GM12872 (cell line): Measurements from ENCODE around the gene MAPK8IP2.

Source experiments
- TF ChIP-seq, protein P1 (sequence below): IDR thresholded peaks from 3 replicates; pipeline ENCODE4 v1.5.1; 2011; ENCODE audit warnings: low read depth, mild to moderate bottlenecking, low read length, moderate library complexity; ENCODE audit not compliant: insufficient read depth

MAPK8IP2 gene

DNA sequence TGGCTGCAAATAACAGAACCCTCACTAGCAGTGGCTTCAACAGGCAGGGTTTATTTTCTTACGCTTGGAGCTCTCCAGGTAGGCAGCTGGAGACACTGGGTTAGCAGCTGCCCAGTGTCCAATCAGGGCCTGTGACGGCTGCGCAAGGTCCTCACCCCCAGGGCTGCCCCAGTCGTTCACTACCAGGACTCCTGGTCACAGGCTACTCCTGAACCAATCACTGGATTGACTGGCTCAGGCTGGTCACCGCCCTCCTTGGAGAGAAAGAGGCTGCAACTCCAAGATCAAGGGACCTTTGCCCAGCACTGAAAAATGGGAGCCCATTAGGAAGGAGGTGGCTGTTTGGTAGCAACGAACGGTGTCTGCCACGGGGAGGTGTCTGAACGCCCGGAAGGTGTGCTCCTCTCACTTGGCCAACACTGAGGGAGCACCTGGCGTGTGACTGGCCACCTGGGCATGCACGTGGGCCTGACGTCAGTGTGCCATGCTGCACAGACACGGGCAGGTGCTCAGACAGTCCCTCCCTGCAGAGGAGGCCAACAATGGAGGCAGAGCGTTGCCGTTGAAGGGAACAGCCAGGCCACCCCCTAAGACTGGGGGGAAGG, 22.2 kb downstream of the MAPK8IP2 start:
- TF ChIP-seq, protein P1, sequence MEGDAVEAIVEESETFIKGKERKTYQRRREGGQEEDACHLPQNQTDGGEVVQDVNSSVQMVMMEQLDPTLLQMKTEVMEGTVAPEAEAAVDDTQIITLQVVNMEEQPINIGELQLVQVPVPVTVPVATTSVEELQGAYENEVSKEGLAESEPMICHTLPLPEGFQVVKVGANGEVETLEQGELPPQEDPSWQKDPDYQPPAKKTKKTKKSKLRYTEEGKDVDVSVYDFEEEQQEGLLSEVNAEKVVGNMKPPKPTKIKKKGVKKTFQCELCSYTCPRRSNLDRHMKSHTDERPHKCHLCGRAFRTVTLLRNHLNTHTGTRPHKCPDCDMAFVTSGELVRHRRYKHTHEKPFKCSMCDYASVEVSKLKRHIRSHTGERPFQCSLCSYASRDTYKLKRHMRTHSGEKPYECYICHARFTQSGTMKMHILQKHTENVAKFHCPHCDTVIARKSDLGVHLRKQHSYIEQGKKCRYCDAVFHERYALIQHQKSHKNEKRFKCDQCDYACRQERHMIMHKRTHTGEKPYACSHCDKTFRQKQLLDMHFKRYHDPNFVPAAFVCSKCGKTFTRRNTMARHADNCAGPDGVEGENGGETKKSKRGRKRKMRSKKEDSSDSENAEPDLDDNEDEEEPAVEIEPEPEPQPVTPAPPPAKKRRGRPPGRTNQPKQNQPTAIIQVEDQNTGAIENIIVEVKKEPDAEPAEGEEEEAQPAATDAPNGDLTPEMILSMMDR, result no peak

DNA sequence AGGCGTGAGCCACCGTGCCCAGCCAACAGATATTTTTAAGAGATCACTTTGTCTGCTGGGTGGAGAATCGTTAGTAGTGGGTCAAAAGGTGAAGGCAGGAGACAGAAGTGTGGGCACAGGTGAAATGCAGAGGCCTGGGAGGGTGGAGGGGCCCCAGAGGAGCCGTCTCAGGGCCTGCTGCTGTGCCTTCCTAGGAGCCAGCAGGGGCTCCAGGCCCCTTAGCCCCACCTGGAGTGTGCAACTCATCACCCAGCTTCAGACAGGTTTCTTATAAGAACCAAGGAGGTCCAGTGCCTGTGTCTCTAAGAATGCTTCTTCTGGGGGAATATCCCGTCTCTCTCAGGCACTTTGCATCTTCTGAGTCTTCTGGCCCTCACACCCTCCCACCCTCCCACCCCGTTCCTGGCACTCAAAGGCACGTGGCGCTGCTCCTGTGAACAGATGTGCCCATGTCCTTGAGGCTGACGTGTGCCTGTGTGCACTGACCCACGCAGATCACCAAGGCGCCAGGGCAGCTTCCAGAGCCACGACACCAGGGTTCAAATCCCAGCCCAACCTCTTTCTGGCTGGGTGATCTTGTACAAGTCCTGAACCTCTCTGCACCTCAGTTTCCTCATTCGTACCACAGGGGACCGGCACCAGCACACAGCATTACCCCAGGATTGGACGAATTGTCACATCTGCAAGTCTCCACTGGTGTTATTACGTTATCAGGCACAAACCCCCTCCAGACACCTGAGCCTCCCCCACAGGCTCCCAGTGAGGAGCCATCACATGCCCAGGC, 23.9 kb downstream of the MAPK8IP2 start:
- TF ChIP-seq, protein P1, result no peak

DNA sequence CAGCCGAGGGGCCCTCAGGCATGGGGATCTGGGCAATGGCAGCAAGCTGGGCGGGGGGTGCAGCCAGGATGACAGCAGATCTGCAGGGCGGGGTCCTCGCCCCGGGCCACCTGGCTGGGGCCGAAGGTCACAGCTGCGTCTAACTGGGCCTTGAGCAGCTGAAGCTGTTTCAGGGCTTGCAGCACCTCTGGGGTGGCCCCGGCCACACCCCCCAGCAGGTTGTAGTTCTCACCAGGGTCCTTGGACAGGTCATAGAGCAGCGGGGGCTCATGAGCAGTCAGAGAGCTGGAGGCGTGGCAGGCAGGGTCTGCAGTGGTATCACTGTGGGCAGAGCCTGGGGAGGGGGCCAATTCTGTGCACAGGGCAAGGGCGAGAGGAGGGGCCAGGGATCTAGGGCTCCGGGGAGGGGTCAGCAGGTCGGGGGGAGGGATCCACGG, 24.6 kb downstream of the MAPK8IP2 start:
- TF ChIP-seq, protein P1, result no peak

DNA sequence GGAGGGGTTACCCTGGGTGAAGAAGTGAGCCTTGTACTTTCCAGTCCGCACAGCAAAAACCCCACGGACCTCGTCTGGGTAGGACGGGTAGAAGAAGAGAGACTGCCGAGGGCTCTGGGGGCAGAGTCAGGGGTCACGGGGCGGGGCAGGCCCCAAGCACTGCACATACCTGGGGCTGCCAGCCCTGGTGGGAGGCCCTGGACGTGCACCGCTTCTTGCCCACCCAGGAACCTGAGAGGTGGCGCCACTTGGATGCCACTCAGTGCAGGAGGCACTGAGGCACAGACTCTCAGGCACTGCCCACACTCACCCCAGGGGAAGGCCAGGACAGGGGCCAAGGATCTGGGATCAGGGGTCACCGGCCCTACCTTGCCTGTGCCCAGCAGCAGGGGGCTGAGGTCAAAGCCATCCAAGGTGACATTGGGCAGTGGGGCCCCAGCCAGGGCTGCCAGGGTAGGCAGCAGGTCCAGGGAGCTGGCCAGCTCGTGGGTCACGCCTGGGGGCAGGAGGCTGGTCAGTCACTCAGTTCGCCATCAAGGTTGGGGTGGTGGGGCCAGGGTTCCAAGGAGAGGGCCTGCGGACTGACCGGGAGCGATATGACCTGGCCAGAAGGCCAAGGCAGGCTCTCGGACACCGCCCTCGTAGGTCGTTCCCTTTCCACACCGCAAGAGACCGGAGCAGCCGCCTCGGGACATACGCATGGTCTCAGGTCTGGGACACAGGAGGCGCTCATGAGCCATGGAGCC, 25.1 kb downstream of the MAPK8IP2 start:
- TF ChIP-seq, protein P1, result 0 out of 3 replicates have a peak, but pooled peaks have one; percentile 4

DNA sequence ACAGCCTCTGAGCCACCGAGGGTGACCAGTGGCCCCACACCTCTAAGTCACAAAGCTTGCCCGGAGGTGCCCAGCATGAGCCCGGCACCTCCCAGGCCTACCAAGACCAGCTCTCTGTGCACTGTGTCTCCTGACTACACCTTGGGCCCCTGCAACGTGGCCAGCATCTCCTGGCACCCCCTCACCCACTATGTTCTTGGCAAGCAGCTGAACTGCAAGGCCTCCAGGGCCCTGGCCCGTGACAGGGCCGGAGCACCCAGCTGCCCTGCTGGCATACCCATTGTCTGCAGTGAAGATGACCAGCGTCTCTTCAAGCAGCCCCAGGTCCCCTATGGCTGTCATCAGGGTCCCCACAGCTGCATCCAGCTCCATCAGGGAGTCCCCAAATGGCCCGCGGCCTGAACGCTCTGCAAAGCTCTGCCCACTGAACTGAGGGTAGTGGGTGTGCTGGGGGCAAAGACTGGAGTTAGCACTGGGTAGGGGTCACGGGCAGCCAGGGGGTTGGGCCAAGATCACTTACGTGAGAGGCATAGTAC, 25.8 kb downstream of the MAPK8IP2 start:
- TF ChIP-seq, protein P1, result no peak

DNA sequence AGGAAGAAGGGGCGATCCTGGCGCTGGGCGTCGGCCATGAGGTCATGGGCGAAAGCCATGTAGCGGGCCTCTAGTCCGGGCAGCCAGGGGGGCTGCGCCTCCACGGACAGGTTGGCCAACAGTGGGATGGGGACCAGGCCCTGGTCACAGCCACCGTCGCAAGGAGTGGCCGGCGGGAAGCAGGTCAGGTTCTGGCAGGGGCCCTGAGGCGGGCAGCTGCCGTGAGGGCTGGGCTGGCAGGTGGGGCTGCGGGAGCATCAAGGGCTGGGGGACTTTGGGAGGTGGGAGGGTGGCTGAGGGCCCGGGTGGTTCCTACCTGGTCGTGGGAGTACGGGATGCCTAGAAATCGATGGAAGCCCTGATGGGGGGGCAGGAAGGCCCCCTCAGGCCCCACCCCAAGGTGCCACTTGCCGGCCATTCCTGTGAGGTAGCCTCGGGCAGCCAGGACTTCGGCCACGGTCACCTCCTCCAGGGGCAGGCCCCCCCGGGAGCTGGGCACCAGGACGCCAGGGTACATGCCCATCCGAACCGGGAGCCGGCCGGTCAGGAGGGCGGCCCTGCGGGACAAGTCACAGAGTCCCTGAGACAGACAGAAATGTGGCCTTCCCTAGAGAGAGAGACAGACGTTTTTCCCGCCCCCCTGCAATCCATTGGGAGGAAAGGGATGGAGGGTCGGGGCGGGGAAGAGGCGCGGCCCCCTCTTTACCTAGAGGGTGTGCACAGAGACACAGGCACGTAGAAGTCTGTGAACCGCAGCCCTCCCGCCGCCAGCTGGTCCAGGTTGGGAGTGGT, 26.5 kb downstream of the MAPK8IP2 start:
- TF ChIP-seq, protein P1, result no peak
